Progenitor cell of endocrine pancreas (in vitro differentiated cells): Measurements from ENCODE around the gene ZNF747. TPM values are rescaled to one million over a fixed set of nuclear protein-coding genes. Genes with fewer than 3 reads are reported as not detected.

Experiments
- DNase-seq: peaks from one replicate; pipeline ENCODE4 v3.0.0; 2021; ENCODE audit warnings: low spot score; ENCODE audit not compliant: unreplicated experiment
- H3K27ac Mint-ChIP-seq: 2 replicates; pipeline ENCODE4 v1.8.0; 2021; ENCODE audit warnings: mild to moderate bottlenecking, moderate library complexity, mixed read lengths
- H3K27me3 Mint-ChIP-seq: 2 replicates; pipeline ENCODE4 v1.8.0; 2021; ENCODE audit warnings: mixed read lengths
- H3K36me3 Mint-ChIP-seq: 2 replicates; pipeline ENCODE4 v1.8.0; 2022; ENCODE audit warnings: mixed read lengths; ENCODE audit not compliant: insufficient read depth
- H3K4me1 Mint-ChIP-seq: 2 replicates; pipeline ENCODE4 v1.8.0; 2021; ENCODE audit warnings: low read depth, mixed read lengths
- H3K4me3 Mint-ChIP-seq: 2 replicates; pipeline ENCODE4 v1.8.0; 2021; ENCODE audit warnings: low read depth, mild to moderate bottlenecking, moderate library complexity, mixed read lengths
- H3K9me3 Mint-ChIP-seq: 2 replicates; pipeline ENCODE4 v1.8.0; 2021; ENCODE audit warnings: low read depth, mixed read lengths
- total RNA-seq: library from RNA; stranded (reverse); gene quantifications from 2 replicates; pipeline ENCODE4 v1.2.1, GENCODE V29; 2021
- TF ChIP-seq, protein P1 (sequence below): fragments of 200-600 bp; sonication (generic); IDR thresholded peaks from one replicate; pipeline ENCODE4 v1.5.0; 2021; ENCODE audit warnings: antibody characterized with exemption, mild to moderate bottlenecking; ENCODE audit not compliant: unreplicated experiment

ZNF747 gene
- total RNA-seq, 1 donor from 2014 or later = 18.1 TPM

DNA sequence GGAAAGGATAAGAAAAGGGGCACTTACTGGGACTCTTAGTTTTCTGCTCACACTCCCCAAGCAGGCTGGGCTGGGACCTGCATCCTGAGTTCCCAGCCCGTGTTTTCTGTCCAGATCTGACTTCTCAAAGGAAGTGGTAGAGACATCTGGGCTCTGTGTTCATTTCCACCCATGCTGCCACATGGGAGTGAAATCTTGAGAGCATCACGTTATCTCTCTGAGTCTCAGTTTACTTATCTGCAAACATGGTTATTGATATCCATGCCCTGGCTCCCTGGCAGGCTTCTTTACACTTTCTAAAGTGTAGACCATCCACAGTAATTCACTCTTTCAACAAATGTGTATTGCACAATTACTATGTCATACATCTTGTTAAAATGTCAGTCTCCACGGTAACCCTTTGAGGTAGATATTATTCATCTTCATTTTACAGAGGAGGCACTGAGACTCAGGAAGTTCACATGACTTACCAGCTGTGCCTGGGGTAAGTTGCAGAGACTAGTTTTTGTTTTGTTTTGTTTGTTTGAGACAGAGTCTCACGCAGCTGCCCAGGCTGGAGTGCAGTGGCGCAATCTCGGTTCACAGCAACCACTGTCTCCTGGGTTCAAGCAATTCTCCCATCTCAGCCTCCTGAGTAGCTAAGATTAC lies 33.5 kb upstream of the ZNF747 start:
- Mint-ChIP-seq H3K9me3 (no peaks in the 10 kb centered on the region), H3K4me3 (no peak overlapping the region), H3K4me1 (peaks cover 28% of the 10 kb centered on the region), H3K36me3 (no peaks in the 10 kb centered on the region), H3K27ac (peak overlapping the region; percentile 90), H3K27me3 (no peaks in the 10 kb centered on the region)
- TF ChIP-seq, protein P1, sequence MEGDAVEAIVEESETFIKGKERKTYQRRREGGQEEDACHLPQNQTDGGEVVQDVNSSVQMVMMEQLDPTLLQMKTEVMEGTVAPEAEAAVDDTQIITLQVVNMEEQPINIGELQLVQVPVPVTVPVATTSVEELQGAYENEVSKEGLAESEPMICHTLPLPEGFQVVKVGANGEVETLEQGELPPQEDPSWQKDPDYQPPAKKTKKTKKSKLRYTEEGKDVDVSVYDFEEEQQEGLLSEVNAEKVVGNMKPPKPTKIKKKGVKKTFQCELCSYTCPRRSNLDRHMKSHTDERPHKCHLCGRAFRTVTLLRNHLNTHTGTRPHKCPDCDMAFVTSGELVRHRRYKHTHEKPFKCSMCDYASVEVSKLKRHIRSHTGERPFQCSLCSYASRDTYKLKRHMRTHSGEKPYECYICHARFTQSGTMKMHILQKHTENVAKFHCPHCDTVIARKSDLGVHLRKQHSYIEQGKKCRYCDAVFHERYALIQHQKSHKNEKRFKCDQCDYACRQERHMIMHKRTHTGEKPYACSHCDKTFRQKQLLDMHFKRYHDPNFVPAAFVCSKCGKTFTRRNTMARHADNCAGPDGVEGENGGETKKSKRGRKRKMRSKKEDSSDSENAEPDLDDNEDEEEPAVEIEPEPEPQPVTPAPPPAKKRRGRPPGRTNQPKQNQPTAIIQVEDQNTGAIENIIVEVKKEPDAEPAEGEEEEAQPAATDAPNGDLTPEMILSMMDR = no peak
- no peak for DNase-seq

DNA sequence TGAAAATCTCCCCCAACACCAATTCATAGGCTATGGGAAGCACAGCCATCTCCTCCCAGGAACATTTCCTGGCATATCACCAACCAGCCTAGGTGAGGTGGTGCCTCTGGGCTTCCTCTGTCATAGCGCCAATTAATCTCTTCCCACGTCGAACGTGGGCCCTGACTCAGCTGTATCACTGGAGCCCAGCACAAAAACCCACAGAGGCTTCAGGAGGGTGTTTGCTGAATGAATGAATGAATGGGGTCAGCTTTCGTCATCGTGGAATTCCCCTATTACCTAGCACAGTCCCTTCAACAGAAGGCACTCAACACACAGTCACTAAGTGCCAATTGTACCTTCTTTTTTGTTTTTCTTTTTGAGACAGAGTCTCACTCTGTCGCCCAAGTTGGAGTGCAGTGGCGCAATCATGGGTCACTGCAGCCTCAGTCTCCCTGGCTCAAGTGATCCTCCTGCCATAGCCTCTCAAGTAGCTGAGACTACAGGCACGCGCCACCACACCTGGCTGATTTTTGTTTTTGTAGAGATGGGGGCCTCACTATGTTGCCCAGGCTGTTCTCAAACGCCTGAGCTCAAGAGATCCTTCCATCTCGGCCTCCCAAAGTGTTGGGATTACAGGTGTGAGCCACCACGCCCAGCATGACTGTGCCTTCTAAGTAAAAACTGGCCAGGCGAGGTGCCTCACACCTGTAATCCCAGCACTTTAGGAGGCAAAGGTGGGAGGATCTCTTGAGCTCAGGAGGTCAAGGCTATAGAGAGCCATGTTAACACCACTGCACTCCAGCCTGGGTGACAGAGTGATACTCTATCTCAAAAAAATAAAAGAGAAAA lies 32.7 kb upstream of the ZNF747 start:
- TF ChIP-seq, protein P1 = no peak
- Mint-ChIP-seq H3K4me3 (no peak overlapping the region), H3K36me3 (no peaks in the 10 kb centered on the region), H3K27me3 (no peaks in the 10 kb centered on the region), H3K27ac (peak overlapping the region; percentile 90), H3K9me3 (no peaks in the 10 kb centered on the region), H3K4me1 (peaks cover 28% of the 10 kb centered on the region)
- DNase-seq = no peak

DNA sequence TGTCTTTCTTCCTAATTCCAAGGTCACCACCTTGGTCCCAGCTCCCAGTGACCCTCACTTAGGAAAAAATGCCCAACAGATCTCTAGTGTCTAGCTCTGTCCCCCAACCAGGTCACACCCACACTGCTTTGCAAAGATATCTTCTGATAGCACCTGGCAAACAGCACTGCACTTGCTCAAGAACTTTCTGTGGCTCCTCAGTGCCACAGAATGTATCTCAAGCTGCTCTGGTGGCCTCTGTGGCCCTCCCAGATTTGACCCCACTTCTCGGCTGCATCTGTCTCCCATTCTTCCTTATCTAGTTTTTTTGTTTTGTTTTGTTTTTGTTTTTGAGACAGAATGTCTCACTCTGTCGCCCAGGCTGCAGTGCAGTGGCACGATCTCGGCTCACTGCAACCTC lies 31.9 kb upstream of the ZNF747 start:
- Mint-ChIP-seq H3K4me3 (no peak overlapping the region), H3K27ac (no peak overlapping the region), H3K36me3 (no peaks in the 10 kb centered on the region), H3K9me3 (no peaks in the 10 kb centered on the region), H3K4me1 (peaks cover 24% of the 10 kb centered on the region), H3K27me3 (no peaks in the 10 kb centered on the region)
- TF ChIP-seq, protein P1 = no peak
- no peak for DNase-seq

DNA sequence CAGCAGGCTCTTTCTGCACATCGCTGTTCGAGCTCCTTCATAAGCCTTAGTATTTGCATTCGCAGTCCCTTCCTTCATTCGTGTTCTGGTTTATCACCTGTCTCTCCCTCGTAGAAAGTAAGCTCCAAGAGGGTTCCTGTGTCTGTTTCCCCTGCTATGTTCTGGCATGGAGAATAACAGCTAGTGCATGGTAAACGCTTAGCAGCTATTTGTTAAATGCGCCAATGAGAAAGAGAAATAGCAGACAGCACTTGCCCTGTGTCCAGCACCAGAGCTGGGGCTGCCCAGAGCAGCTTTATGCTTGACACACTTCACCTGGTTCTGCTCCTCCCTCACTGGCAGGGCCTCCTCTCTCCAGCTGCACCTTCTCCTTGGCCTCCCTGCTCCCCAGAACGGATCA lies 31.3 kb upstream of the ZNF747 start:
- no peak overlapping the region for H3K4me3 Mint-ChIP-seq

DNA sequence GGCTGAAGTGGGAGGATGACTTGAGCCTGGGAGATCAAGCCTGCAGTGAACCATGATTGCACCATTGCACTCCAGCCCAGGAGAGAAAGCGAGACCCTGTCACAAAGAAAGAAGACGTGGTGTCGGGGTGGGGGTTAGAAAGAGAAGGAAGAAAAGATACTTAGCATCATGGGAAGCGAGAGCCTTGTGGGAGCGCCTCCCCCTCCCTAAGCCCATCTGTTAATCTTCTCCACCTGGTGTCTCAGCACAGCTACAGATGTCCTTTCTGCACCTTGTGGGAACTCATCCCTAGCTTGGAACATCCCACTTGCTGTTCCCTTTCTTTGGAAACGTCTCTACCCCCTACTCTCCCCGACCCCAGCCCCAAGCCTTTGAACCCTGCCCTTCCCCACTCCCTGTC lies 30.9 kb upstream of the ZNF747 start:
- peaks cover 3% of the 10 kb centered on the region for H3K27me3 Mint-ChIP-seq
- H3K36me3 Mint-ChIP-seq = peaks cover 2% of the 10 kb centered on the region
- no peaks in the 10 kb centered on the region for H3K9me3 Mint-ChIP-seq
- H3K4me3 Mint-ChIP-seq = no peak overlapping the region
- TF ChIP-seq, protein P1 = no peak
- peaks cover 21% of the 10 kb centered on the region for H3K4me1 Mint-ChIP-seq
- peak overlapping the region; percentile 67 for H3K27ac Mint-ChIP-seq
- no peak for DNase-seq

More for the DNA sequence above, 31.3 kb upstream of the ZNF747 start:
- Mint-ChIP-seq H3K27me3 (peaks cover 2% of the 10 kb centered on the region), H3K36me3 (peaks cover 1% of the 10 kb centered on the region), H3K27ac (peak overlapping the region; percentile 52), H3K9me3 (no peaks in the 10 kb centered on the region), H3K4me1 (peaks cover 23% of the 10 kb centered on the region)
- DNase-seq = no peak
- TF ChIP-seq, protein P1 = no peak
